H7 (cell line): ENCODE results near the gene SUGCT. TPM values are rescaled to one million over a fixed set of nuclear protein-coding genes. Genes with fewer than 3 reads are reported as not detected.
"Not testable (repeated sequence)": the region's sequence is repeated elsewhere in the genome, so short reads cannot be mapped to it uniquely, and the experiment has no call there.

Source experiments
- DNase-seq: peaks from one replicate; pipeline ENCODE4 v3.0.0; 2012
- H3K27me3 ChIP-seq: 2 replicates; pipeline ENCODE4 v1.6.0; 2011; ENCODE audit warnings: mild to moderate bottlenecking, low read length; ENCODE audit not compliant: control insufficient read depth, insufficient read depth
- H3K36me3 ChIP-seq: replicated peaks from 2 replicates; pipeline ENCODE4 v1.5.1; 2011; ENCODE audit warnings: low read length; ENCODE audit not compliant: control insufficient read depth, insufficient read depth
- H3K4me3 ChIP-seq: 2 replicates; pipeline ENCODE4 v1.5.1; 2011; ENCODE audit warnings: low read depth, mild to moderate bottlenecking, control low read depth, low read length, moderate library complexity; ENCODE audit not compliant: insufficient read depth
- total RNA-seq: library from RNA; depleted of rRNA; stranded (reverse); fragments of >200 nt; shearing (Covaris generic); gene quantifications from 2 replicates; pipeline ENCODE4 v1.2.3, GENCODE V29; 2014

The SUGCT gene
- total RNA-seq, 1 experiment from 2014 or later = 4.3 TPM

DNA sequence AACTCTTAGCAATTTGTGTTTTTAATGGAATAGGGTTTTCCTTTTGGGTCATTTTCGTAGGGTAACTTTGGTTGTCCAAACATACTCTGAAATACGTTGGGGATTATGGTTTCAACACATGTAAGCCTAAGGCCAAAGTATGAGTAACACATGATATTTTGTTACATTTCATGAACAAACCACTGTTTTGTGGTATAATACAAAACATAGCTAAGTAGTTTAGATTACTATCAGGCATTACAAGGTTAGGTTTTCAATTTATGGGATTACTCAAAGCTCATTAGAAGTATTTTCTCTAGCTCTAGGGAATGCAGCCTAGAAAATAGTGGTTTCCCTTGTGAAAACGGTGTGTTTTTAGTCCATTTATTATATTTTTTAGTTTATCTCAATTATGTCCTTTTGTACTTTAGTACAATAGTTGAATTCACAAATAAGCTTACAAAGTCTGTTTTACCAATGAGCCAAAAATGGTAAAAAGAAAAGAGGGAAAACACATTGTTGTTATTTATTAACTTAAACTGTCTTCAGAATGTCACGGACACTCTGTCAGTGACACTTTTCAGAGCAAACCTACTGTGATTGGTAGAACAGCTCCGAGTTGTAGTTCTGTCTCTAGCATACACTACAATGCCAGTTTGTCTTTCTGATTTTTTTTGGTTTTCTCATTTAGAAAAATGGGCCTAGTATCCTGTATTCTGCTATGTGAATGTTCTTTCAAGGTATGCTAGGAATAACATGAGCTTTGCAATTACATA is 473.7 kb downstream of the SUGCT start:
- Histone ChIP-seq H3K36me3 (no peaks in the 10 kb centered on the region), H3K4me3 (no peak overlapping the region), H3K27me3 (no peaks in the 10 kb centered on the region)
- no peak for DNase-seq

DNA sequence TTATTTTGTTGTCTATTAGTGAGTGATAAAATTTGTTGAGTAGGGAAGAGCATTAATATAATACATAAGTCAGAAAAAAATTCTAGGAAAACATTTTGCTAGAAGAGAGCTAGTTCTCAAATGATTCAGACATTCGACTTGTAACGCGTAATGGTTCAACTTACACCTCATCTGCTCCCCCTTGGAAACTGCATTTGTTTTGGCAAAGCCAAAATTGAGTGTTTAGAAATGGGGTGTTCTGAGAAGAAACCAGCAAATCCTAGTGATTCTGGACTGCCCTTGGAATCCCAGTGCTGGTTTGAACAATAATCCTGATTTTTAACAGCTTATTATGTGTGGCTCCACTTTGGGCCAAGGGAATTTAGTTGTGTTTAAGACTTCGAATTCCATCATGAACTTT is 475.7 kb downstream of the SUGCT start:
- H3K27me3 ChIP-seq = no peaks in the 10 kb centered on the region
- DNase-seq = no peak
- no peaks in the 10 kb centered on the region for H3K36me3 ChIP-seq

DNA sequence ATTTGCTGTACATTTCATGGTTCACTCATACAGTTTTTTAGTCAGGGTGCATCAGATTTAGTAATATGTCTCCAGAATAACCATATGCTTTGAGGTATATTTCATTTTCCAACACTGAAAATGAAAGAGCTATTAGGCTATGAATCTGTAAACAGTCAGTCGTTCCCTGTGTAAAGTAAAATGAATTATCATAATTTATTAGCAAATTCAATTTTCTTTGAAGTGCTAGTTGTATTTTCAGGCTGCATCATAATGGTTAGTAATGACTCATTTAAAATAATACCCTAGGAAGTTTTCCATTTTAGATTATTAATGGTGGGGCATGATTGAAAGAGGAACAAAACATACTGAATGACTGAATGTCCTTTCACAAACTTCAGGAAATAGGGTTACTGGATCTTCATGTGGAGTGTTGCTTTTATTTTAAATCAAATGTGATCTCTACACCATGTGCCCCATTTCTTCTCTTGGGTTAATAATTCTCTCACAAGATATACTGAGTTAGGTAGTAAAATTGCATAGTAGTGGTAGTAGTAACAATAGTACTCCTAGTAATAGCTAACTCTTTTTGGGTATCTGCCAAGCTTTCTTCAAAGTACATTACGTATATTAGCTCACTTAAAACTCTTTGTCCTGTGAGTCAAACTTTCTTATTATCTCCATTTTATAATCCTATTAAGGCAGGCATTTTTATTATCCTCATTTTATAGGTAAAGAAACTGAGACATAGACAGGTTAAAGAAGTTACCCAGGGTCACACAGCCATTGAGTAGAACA is 476.5 kb downstream of the SUGCT start:
- DNase-seq = no peak
- Histone ChIP-seq H3K27me3 (no peaks in the 10 kb centered on the region), H3K36me3 (no peaks in the 10 kb centered on the region), H3K4me3 (no peak overlapping the region)

More for the DNA sequence above, 475.7 kb downstream of the SUGCT start:
- H3K4me3 ChIP-seq = no peak overlapping the region

DNA sequence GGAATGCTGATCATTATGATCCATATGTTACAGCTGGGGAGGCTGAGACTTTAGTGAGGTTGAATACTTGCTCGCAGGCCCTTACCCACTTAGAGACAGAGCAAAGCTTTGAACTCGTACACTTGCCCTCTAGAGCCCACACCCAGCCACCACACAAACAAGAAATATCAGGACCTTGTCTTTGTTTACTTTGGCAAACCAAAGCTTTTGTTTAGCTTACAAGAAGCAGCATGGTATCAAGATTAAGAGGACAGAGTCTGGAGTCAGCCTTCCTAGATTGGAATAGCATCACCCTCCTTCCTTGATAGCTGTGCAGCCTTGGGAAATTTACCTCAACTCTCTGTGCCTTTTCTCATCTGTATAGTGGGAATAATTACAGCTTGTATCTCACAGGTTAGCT is 477.5 kb downstream of the SUGCT start:
- no peaks in the 10 kb centered on the region for H3K27me3 ChIP-seq
- H3K36me3 ChIP-seq = no peaks in the 10 kb centered on the region
- H3K4me3 ChIP-seq = no peak overlapping the region
- no peak for DNase-seq

DNA sequence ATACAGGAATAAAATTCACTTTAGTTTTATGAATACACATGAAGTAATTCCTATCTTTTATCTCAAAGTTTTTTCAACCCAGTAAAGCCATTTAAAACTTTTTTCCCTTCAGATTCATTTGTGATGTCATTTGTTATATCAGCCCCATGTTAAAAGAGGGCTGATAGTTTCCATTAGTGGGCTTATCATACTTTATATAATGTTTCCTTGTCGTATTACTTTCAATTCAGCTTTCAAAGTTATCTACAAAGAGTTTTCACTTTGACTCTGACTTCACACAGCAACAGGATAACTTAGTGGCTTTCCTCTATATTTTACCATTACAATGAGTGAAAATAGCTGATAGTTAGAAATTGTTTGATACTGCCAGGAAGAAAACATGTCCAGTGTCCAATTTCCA is 484.8 kb downstream of the SUGCT start:
- no peak for DNase-seq
- Histone ChIP-seq H3K4me3 (no peak overlapping the region), H3K27me3 (no peaks in the 10 kb centered on the region), H3K36me3 (no peaks in the 10 kb centered on the region)

DNA sequence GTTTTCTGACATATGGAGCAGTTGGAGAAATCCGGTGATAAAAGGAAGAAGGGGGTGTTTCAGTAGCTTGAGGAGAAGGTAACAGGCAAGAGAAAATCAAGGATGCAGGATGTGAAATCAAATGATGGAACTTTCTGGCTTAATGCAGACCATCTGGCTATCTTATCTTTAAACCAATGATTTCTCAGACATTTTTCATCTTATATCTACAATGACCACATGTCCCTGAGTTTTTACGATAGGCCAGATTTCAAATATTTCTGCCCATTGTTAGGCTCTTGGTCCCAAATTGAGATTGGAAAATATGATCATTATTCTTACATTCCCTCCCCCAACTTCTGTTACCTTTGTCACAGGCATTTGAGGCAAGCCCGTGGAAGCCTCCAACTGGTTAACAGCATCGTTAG is 486.8 kb downstream of the SUGCT start:
- H3K36me3 ChIP-seq = no peaks in the 10 kb centered on the region
- no peaks in the 10 kb centered on the region for H3K27me3 ChIP-seq
- DNase-seq = no peak
- H3K4me3 ChIP-seq = no peak overlapping the region

DNA sequence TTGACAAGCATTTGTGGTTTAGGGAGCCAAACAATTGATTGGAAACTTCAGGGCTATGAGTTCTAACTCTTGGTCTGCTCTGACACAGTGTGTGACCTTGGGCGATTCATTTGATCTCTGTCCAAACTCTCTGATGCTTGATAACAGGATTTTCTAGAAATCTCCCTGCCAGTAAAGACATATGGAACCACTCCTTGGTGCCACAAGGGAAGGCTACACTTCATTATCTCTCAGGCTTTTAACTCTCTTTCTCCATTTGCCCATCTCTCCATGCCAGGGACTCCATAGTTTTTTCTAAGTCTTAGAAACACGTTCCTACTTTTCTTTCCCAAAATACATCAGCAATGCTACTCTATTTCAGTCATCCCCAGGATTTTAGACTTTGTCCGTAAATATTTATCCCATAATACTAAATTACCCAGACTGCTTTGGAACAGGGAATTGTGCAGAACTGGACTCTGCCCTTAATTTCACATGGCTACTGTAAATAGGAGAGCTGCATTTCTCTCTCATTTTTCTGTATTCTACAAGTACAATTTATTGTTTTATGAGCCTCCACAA is 488.2 kb downstream of the SUGCT start:
- no peak for DNase-seq
- Histone ChIP-seq H3K36me3 (no peaks in the 10 kb centered on the region), H3K27me3 (no peaks in the 10 kb centered on the region), H3K4me3 (no peak overlapping the region)

DNA sequence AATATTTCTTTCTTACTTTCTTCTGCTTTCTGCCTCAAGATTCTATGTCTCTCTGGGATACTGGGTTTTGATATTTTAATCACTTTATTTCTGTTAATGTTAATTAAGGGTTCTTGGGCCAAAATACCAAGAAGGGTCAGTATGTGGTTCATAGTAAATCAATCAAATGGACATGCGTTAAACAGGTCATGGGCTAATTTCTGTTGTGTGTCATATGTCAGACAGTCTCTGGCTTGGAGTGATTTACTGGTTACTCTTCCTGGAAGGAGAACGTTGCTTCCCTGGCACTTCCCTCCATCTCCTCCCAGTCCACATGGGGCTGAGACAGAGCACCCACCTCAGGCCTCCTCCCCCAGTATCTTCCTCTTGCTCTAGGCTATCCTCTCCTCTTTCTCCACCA is 489.1 kb downstream of the SUGCT start:
- Histone ChIP-seq H3K4me3 (no peak overlapping the region), H3K27me3 (no peaks in the 10 kb centered on the region), H3K36me3 (no peaks in the 10 kb centered on the region)
- DNase-seq = no peak

DNA sequence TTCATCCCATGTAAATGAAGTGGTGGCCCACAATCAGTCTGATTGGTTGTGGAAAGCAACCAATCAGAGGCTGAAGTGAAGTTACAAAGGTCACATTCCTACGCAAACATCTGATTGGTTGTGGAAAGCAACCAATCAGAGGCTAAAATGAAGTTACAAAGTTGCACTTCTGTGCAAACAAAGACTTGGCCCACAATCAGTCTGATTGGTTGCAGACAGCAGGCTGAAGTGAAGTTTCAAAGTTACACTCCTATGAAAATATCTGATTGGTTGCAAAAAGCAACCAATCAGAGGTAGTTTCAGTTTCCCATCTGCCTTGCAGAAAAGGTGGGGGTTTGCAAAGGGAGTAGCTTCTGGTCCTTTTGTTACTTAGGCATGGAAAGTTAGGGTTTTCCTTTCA is 492.6 kb downstream of the SUGCT start:
- DNase-seq, H3K27me3 ChIP-seq, H3K4me3 ChIP-seq, H3K36me3 ChIP-seq: not testable (repeated sequence)

DNA sequence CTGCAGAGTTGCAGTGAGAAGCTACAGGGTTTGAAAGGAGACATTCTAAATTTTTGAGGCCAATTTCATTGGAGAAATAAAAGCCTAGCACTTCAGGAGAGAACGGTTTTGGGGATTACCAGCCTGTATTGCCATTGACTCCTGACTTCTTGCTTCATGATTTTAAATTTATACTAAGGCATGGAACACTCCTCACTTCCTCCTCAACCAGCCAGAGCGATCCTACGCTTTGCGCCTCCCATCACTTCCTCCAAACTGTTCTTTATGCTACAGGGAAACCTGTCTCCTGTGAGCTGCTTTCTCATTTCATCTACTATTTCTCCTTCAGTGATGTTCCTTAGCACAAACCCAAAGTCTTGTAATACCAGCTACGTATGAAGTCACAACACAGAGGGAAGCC is 495.1 kb downstream of the SUGCT start:
- Histone ChIP-seq H3K36me3 (no peaks in the 10 kb centered on the region), H3K27me3 (no peaks in the 10 kb centered on the region), H3K4me3 (no peak overlapping the region)
- DNase-seq = no peak

DNA sequence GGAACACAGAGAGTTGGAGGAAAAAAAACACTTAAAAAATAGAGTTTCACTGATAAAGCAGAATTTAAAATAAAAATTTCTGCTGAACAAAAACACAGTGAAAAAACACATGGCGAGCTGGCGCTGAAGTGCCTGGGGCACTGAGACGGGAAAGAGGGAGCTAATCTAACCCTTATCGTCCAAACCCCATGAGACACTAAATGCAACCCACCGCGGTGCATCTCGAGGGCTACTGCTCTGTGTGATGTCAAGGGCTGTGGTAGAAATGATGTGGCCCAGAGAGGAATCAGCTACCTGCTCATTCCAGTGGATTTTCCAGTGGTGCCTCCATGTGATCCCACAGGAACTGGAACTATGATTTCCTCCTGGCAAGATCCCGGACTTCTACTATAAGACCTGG is 499.3 kb downstream of the SUGCT start:
- H3K4me3 ChIP-seq = no peak overlapping the region
- no peak for DNase-seq
- no peaks in the 10 kb centered on the region for H3K27me3 ChIP-seq
- no peaks in the 10 kb centered on the region for H3K36me3 ChIP-seq

DNA sequence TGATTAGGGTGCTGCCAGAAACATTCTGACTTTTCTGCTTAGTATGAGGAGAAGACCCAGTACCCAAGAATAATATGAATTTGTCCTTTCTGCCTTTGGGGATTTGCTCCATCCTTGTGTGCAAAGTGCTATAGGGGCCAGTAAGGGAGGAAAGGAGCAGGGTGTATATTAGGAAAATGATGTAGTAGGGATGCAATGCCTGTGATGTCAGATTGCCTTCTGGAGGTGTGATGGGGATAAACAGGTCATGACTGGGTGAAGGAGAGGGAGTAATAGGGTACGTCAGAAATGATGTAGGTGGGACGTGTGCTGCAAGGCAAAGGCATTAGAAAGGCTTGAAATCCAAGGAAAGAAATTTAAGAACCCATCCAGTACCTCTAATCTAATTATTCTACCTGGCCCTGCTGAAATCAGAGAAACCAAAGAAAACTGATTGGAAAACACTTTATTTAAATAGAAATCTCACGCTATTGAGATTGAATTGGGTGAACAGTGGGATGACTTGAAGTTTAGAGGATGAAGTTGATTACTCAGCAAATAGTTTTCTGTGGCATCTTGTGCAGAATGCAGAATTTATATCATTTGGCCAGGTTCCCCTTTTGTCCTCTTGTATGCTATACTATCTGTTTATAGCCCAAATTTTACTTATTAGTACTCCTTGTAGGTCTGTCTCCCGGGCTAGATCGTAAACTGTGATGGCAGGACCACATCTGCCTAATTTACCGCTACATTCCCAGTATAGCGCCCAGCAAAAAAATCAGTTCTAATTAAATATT is 503.9 kb downstream of the SUGCT start:
- Histone ChIP-seq H3K27me3 (no peaks in the 10 kb centered on the region), H3K4me3 (no peak overlapping the region), H3K36me3 (no peaks in the 10 kb centered on the region)
- DNase-seq = no peak

DNA sequence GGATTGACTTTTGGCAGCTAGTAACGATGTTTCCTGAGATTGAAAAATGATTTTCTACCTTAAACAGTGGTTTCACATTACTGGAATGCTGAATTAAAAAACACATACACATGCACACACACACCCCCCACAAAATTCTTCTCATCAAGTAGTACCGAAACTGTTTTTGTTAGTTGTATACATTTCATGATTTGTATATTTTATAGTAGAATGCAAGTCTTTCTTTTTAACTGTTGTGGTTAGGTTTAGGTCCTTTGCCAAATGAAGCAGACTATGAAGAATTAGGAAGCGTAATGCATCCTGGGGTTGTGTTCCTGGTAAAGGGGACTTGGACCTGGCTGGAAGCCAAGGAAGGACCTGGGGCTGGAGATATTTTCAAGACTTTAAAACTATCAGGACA is 505.8 kb downstream of the SUGCT start:
- no peaks in the 10 kb centered on the region for H3K27me3 ChIP-seq

DNA sequence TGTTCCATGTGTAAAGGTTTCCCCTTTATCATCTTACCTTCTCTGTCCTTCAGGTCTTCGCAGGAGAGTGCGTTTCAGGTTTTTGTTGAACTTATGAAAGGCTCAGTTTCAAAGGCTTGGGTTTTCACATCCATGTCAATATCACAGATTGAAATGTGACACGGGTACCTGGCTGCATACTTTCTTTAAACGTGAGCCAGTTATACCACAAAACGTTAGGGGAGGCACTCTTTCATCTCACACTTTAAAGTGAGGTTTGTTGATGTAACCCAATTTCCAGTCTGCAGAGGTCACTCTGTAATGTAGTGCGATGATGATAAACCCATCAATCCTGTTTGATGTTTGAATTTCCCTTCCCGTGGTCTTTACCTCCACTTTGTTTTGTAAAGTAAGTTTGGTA is 506.9 kb downstream of the SUGCT start:
- Histone ChIP-seq H3K4me3 (no peak overlapping the region), H3K27me3 (no peaks in the 10 kb centered on the region), H3K36me3 (no peaks in the 10 kb centered on the region)
- DNase-seq = no peak

More for the DNA sequence above, 505.8 kb downstream of the SUGCT start:
- no peaks in the 10 kb centered on the region for H3K36me3 ChIP-seq
- no peak for DNase-seq
- H3K4me3 ChIP-seq = no peak overlapping the region
